Omental fat pad (tissue), 4 donors: ENCODE results near the gene STPG3. TPM values are rescaled to one million over a fixed set of nuclear protein-coding genes. Genes with fewer than 3 reads are reported as not detected.

Experiments used
- ATAC-seq: fragments of 150-250 bp; one replicate; pipeline ENCODE4 v1.9.1; 2016; ENCODE audit warnings: mild to moderate bottlenecking, moderate library complexity; ENCODE audit not compliant: low FRiP score
- DNase-seq: peaks from one replicate; pipeline ENCODE4 v3.0.0-alpha.2; 2019; ENCODE audit warnings: low spot score
- total RNA-seq, 4 donors: library from RNA; depleted of rRNA; stranded (reverse); fragments of >200 nt; gene quantifications; one replicate each; pipeline ENCODE4 v1.1.0, GENCODE V29; 2016
- TF ChIP-seq, protein P1 (sequence below), 3 donors: fragments of 450-650 bp; IDR thresholded peaks; one replicate each; pipeline ENCODE4 v1.5.1; 2016 to 2017; ENCODE audit warnings: antibody characterized with exemption in 3 of 3, mild to moderate bottlenecking in 3 of 3, moderate library complexity in 2 of 3

STPG3 gene
- total RNA-seq, 4 donors from 2014 or later: 0.56 TPM; not detected in 3

DNA sequence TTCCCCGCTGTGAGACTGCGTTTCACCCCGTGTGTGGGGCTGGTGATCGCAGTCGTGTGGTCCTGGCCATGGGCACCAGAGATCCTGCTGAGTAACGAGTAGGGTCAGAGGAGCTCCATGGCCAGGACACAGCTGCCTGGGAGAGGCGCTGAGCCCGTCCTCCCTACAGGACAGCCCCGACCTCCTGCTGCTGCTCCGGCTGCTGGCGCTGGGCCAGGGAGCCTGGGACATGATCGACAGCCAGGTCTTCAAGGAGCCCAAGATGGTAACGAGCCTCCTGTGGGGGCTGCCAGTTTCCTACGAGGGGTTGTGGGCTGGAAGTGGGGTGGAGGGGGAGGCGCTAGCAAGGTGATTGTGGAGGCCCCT lies 15.1 kb downstream of the STPG3 start:
- TF ChIP-seq, protein P1, sequence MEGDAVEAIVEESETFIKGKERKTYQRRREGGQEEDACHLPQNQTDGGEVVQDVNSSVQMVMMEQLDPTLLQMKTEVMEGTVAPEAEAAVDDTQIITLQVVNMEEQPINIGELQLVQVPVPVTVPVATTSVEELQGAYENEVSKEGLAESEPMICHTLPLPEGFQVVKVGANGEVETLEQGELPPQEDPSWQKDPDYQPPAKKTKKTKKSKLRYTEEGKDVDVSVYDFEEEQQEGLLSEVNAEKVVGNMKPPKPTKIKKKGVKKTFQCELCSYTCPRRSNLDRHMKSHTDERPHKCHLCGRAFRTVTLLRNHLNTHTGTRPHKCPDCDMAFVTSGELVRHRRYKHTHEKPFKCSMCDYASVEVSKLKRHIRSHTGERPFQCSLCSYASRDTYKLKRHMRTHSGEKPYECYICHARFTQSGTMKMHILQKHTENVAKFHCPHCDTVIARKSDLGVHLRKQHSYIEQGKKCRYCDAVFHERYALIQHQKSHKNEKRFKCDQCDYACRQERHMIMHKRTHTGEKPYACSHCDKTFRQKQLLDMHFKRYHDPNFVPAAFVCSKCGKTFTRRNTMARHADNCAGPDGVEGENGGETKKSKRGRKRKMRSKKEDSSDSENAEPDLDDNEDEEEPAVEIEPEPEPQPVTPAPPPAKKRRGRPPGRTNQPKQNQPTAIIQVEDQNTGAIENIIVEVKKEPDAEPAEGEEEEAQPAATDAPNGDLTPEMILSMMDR (IDR thresholded peaks at IDR 0.05): no peak
- ATAC-seq (no peak), DNase-seq (no peak)

DNA sequence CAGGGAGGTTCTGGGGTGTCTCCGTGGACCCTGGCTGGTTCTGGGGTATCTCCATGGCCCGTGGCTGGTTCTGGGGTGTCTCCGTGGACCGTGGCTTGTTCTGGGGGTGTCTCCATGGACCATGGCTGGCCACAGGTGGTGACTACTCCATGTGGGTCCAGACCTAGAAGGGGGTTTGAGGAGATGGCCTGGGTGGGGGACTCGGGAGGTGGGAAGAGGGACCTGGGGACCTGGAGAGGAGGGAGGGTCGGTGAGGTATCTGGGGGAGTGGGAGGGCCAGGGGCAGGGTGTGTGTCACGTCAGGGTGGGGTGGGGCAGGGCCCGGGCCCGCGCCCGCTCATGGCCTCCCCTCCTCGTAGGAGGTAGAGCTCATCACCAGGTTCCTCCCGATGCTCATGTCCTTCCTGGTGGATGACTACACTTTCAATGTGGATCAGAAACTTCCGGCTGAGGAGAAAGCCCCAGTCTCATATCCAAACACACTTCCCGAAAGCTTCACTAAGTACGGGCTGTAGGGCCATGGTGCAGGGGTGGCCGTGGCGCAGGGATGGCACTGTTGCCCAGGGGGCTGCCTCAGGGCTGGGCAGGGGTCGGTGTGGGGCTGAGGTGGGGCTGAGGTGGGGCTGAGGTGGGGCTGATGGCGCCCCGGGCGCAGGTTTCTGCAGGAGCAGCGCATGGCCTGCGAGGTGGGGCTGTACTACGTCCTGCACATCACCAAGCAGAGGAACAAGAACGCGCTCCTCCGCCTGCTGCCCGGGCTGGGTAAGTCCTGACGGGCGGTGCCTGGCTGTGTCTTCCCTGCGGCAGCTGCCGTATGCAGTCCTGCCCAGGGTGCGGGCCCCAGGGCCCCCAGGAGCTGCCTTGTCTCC lies 15.7 kb downstream of the STPG3 start:
- ATAC-seq (no peak), DNase-seq (no peak)
- TF ChIP-seq, protein P1 (IDR thresholded peaks at IDR 0.05): no peak

DNA sequence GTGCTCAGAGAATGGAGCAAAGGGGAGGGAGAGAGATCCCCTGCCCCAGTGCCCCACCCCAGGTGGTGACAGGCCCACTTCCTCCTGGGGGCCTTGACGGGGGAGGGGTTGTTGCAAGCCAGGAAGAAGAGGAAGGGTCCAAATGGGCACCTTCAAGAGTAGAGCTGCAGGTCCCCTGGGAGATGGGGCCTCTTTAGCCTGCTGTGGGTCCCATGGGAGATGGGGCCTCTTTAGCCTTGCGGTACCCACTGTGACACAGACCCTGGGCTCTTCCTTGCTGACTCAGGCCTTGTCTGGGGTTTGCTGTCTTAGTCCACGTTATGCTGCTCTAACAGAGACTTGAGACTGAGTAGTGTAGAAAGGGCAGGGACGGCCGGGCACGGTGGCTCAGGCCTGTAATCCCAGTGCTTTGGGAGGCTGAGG lies 16.9 kb downstream of the STPG3 start:
- TF ChIP-seq, protein P1 (IDR thresholded peaks at IDR 0.05): no peak
- DNase-seq (no peak), ATAC-seq (no peak)

DNA sequence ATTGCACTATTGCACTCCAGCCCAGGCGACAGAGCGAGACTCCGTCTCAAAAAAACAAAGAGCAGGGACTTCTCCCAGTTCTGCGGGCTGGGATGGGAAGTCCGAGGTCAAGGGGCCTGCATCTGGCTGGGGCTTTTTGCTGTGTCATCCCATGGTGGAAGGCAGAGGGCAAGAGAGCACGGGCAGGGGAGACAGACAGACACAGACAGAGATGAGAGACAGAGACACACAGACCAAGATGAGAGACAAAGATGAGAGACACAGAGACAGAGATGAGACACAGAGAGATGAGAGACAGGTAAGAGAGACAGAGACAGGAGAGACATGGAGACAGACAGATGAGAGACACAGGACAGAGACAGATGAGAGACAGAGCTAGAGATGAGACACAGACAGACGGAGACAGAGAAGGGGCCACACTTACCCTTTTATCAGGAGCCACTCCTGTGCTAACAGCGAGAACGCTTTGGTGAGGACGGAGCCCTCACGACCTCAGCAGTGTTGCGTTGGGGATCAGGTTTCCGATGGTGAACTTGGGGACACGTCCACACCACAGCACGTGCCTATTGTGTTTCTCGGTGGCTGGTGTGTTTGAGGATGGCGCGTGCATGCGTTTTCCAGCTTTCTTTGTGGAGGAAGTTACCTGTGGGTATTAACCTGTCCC lies 17.6 kb downstream of the STPG3 start:
- ATAC-seq: no peak
- no peak for DNase-seq
- TF ChIP-seq, protein P1 (IDR thresholded peaks at IDR 0.05): no peak

DNA sequence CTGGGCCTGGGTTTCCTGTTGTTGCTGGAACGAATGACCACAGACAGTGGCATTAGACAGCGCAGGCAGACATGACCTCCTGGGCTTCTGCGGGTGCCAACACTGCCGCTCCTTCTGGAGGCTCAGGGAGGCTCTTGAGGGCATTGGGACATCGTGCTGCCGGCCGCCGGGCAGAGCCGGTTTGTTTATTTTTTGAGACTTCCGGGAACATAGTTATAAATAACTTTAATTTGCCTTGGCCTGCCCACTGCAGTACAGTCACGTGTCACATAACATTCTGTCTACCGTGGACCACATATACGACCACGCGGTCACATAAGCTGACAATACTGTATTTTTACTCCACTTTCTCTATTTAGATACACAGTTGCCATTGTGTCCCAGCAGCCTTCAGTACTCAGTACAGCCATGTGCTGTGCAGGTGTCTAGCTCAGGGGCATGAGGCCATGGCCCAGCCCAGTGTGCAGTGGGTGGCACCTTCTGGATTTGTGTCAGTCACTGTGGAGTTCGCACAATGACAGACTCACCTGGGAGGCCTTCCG lies 18.2 kb downstream of the STPG3 start:
- TF ChIP-seq, protein P1 (IDR thresholded peaks at IDR 0.05): no peak
- no peak for DNase-seq
- ATAC-seq: no peak

DNA sequence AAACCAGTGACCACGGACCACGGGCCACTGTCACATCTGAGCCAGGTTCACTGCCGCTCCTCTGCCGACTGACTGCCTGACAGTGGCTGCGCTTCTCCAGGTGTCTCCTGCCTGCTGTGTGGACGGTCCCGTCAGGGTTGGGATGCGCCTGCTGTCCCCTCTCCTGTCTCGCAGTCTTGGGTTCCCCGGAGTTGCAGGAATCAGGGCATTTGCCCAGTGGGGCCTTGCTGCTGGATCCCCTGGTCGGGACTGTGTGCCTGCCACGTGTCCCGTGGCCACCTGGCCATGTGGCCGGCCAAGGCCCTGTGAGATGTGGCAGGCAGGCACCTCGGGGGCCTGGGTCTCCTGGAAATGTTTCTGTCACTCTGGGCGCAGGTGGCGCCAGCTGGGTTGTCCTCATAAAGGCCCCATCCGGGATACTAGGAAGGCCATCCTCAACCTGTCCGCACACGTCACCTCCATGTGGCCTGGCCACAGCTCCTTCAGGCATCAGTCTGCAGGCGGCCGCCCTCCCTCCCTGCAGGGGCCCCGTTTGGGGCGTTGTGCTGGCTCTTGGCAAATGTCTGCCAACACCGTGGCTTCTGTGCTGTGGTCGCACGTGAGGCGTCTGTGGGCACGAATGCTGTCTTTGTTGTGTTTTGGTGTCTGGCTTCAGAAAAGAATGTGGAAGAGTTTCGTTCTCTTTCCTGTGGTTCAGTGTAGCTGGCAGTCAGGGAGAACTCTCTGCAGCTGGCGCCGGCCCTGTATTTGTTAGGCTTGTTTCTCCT lies 20.0 kb downstream of the STPG3 start:
- DNase-seq (no peak), ATAC-seq (no peak)
- TF ChIP-seq, protein P1 (IDR thresholded peaks at IDR 0.05): no peak
